B cell (primary cell): ENCODE results near the gene DGKQ. TPM values are rescaled to one million over a fixed set of nuclear protein-coding genes. Genes with fewer than 3 reads are reported as not detected.

Experiments
- ATAC-seq: fragments of 200-7000 bp; cut with Tn5 transposase; one replicate; pipeline ENCODE4 v1.10.0; 2021; ENCODE audit warnings: low read depth, mild to moderate bottlenecking, moderate number of reproducible peaks, moderate library complexity
- CTCF ChIA-PET: fragments of 350-600 bp; sonication (Branson Sonifier 250); formaldehyde crosslinking; loops from one replicate; lab custom pipeline; 2021; ENCODE audit warnings: antibody characterized with exemption, inconsistent platforms; lab: Charles Lee
- POLR2A ChIA-PET: fragments of 350-600 bp; sonication (Branson Sonifier 250); formaldehyde crosslinking; loops from one replicate; lab custom pipeline; 2021; ENCODE audit warnings: antibody characterized with exemption; lab: Charles Lee
- DNase-seq: peaks from one replicate; pipeline ENCODE4 v3.0.0; 2013
- H2AFZ ChIP-seq: 2 replicates; pipeline ENCODE4 v1.6.1; 2012; ENCODE audit warnings: mild to moderate bottlenecking, low read depth, low read length; ENCODE audit not compliant: insufficient read depth, poor library complexity, severe bottlenecking
- H3K27ac ChIP-seq, 2 donors: 1 replicate in 1 of 2; 2 replicates in 1 of 2; pipeline ENCODE4 v1.5.1; 2012 to 2013; ENCODE audit warnings: low read length in 2 of 2, mild to moderate bottlenecking in 2 of 2, moderate library complexity in 1 of 2
- H3K27me3 ChIP-seq, 4 experiments: fragments of 200-600 bp in 1 of 4; sonication (generic) in 1 of 4; replicated peaks in 1 of 4; 1 replicate in 2 of 4; 2 replicates in 2 of 4; pipeline versions ENCODE4 v1.6.1 to v1.7.0; 2013 to 2016; ENCODE audit warnings: low read length in 3 of 4, mild to moderate bottlenecking in 2 of 4, mixed read lengths in 1 of 4, moderate library complexity in 1 of 4; ENCODE audit not compliant: insufficient read depth in 4 of 4, control insufficient read depth in 3 of 4; ENCODE audit errors: control extremely low read depth in 1 of 4
- H3K36me3 ChIP-seq, 2 experiments: replicated peaks in 1 of 2; 1 replicate in 1 of 2; 2 replicates in 1 of 2; pipeline versions ENCODE4 v1.6.1 to v1.7.1; 2013; ENCODE audit warnings: low read length in 1 of 2; ENCODE audit not compliant: insufficient read depth in 2 of 2, control insufficient read depth in 1 of 2; ENCODE audit errors: control extremely low read depth in 1 of 2, extremely low read depth in 1 of 2
- H3K4me1 ChIP-seq, 2 donors: fragments of 200-600 bp in 1 of 2; sonication (generic) in 1 of 2; 1 replicate in 1 of 2; 2 replicates in 1 of 2; pipeline versions ENCODE4 v1.5.1 to v1.6.1; 2013 to 2017; ENCODE audit warnings: low read length in 2 of 2; ENCODE audit not compliant: control insufficient read depth in 2 of 2, insufficient read depth in 2 of 2
- H3K4me2 ChIP-seq: replicated peaks from 2 replicates; pipeline ENCODE3; 2012; ENCODE audit warnings: mild to moderate bottlenecking, low read depth, low read length; ENCODE audit not compliant: poor library complexity, severe bottlenecking
- H3K4me3 ChIP-seq, 5 experiments: fragments of 200-600 bp in 1 of 5; sonication (generic) in 1 of 5; 1 replicate in 3 of 5; 2 replicates in 2 of 5; pipeline versions ENCODE4 v1.5.1 to v1.7.0; 2011 to 2016; ENCODE audit warnings: low read length in 4 of 5, mild to moderate bottlenecking in 4 of 5, low read depth in 2 of 5, control low read depth in 1 of 5, moderate library complexity in 1 of 5; ENCODE audit not compliant: insufficient read depth in 1 of 5; ENCODE audit errors: control extremely low read depth in 1 of 5, extremely low read depth in 1 of 5
- H3K79me2 ChIP-seq: fragments of 200-600 bp; sonication (generic); one replicate; pipeline ENCODE4 v1.6.0; 2016; ENCODE audit warnings: low read length; ENCODE audit not compliant: control insufficient read depth, insufficient read depth
- H3K9ac ChIP-seq: fragments of 200-600 bp; sonication (generic); 2 replicates; pipeline ENCODE4 v1.6.1; 2017; ENCODE audit warnings: mild to moderate bottlenecking, low read length, moderate library complexity
- H3K9me3 ChIP-seq, 3 donors: one replicate each; pipeline versions ENCODE4 v1.6.1 to v1.7.1; 2013; ENCODE audit warnings: low read length in 2 of 3; ENCODE audit not compliant: control insufficient read depth in 2 of 3, insufficient read depth in 1 of 3; ENCODE audit errors: control extremely low read depth in 1 of 3
- H4K20me1 ChIP-seq: 2 replicates; pipeline ENCODE4 v1.6.0; 2012; ENCODE audit warnings: mild to moderate bottlenecking, low read length; ENCODE audit not compliant: insufficient read depth, control insufficient read depth, poor library complexity, severe bottlenecking
- H3K27ac Mint-ChIP-seq: one replicate; pipeline ENCODE4 v1.8.0; 2021; ENCODE audit warnings: mixed read lengths
- H3K27me3 Mint-ChIP-seq: one replicate; pipeline ENCODE4 v1.8.0; 2021; ENCODE audit warnings: mixed read lengths
- H3K4me1 Mint-ChIP-seq: one replicate; pipeline ENCODE4 v1.8.0; 2021; ENCODE audit warnings: mixed read lengths
- H3K4me3 Mint-ChIP-seq: one replicate; pipeline ENCODE4 v1.8.0; 2021; ENCODE audit warnings: mixed read lengths
- H3K9me3 Mint-ChIP-seq: one replicate; pipeline ENCODE4 v1.8.0; 2022; ENCODE audit warnings: mixed read lengths; ENCODE audit not compliant: insufficient read depth
- CTCF ChIP-seq: fragments of 200-600 bp; IDR thresholded peaks from one replicate; pipeline ENCODE4 v1.8.0; 2022; ENCODE audit warnings: antibody characterized with exemption, mild to moderate bottlenecking
- EZH2 ChIP-seq: IDR thresholded peaks from 2 replicates; pipeline ENCODE4 v1.6.1; 2012; ENCODE audit warnings: borderline replicate concordance, low read depth, mild to moderate bottlenecking, moderate library complexity, low read length; ENCODE audit not compliant: insufficient read depth, poor library complexity, severe bottlenecking
- WGBS: methylation state at CpG from one replicate; pipeline ENCODE4 v1.1.5; 2013; ENCODE audit warnings: missing lambda C conversion rate; ENCODE audit not compliant: insufficient coverage; 5-methylcytosine and 5-hydroxymethylcytosine counted together
- intact Hi-C: fragments of 100-400 bp; cut with micrococcal nuclease; formaldehyde crosslinking; loops from one replicate; pipeline ENCODE4 v1.10.0; 2022
- polyA plus RNA-seq: library from polyadenylated mRNA; depleted of rRNA; stranded (reverse); fragments of >200 nt; gene quantifications from 2 replicates; pipeline ENCODE4 v1.2.3, GENCODE V29; 2012
- total RNA-seq, 2 donors: library from RNA; stranded (reverse); fragments of 120-200 nt in 1 of 2; gene quantifications; 1 replicate in 1 of 2; 2 replicates in 1 of 2; pipeline versions ENCODE4 v1.2.3 to v1.2.4, GENCODE V29; 2013 to 2022

Gene DGKQ
- total and polyA plus RNA-seq, 2 donors (not counting 1 experiment from before 2014, with no cell fraction given): 22.6 to 30.4 TPM

DNA sequence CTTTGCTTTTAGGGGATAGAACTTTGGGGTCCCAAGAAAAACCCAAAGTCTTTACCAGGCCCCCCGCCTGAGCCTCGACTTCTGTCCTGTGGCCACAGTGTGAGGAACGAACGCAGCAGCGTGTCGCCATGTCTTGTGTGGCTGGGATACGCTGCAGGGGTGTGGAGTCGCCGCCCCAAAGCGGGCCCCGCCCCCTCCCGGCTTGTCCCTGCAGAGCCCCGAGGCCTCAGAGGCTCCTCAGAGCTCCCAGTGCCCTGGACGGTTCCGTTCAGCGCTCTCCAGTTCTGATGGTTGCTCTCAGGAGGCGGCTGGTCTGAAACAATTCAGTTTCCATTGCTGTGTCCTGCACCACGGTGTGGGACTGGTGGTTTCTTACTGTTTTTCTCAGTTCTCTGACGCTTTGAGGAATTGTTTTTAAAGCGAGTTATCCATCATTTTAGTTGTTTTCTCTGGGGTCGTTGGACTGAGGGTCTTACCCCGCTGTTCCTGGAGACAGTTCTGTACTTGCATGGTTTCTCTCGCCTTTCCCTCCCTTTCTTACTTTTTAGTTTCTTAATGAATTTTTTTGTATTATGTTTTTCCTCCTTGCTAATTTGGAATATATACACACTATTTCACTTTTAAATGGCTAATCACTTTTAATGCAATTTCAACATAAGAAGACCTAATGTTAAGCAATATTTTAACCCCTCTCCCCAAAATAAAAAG is 11.9 kb upstream of the DGKQ start:
- ChIA-PET CTCF (interaction anchor here (0.6 to 6.7 kb wide), 3 partner anchors 9 to 244 kb away, joined by 3 to 90 read pairs (median 3); no protein-coding TSS in a partner anchor), POLR2A (interaction anchor here (0.5 kb wide), 1 partner anchor 65 kb away, joined by 5 read pairs; no protein-coding TSS in a partner anchor)
- Mint-ChIP-seq H3K4me3 (peak overlapping the region; percentile 91), H3K27ac (peak overlapping the region; percentile 26), H3K9me3 (no peaks in the 10 kb centered on the region), H3K4me1 (peaks cover 23% of the 10 kb centered on the region), H3K27me3 (no peaks in the 10 kb centered on the region)
- H3K9me3 ChIP-seq: no peaks in the 10 kb centered on the region
- H3K79me2 ChIP-seq: peaks cover 15% of the 10 kb centered on the region
- no peak overlapping the region for H3K27ac ChIP-seq
- peak overlapping the region; percentile 44 for H3K9ac ChIP-seq
- intact Hi-C loops: loop anchor here (5.0 to 10.0 kb wide), 2 partner anchors 88 to 740 kb away; no protein-coding TSS in a partner anchor
- H3K4me3 ChIP-seq: peak overlapping the region in 4 of 5 experiments; percentile 26 to 46 (median 42)
- peak; percentile 58 for DNase-seq
- peak; percentile 37 for ATAC-seq
- TF ChIP-seq CTCF: no peak
- TF ChIP-seq EZH2: no peak
- H3K36me3 ChIP-seq: no peaks in the 10 kb centered on the region
- peak overlapping the region; percentile 72 for H2AFZ ChIP-seq
- H3K27me3 ChIP-seq: no peaks in the 10 kb centered on the region
- H4K20me1 ChIP-seq: peaks cover 14% of the 10 kb centered on the region
- peak overlapping the region; percentile 72 for H3K4me2 ChIP-seq
- H3K4me1 ChIP-seq: peaks cover 25 to 26% of the 10 kb centered on the region in 2 donors
- WGBS: 14% methylated on average over 17 of the region's 23 CpGs
